Measurements from ENCODE around the gene A4GALT.

A4GALT gene

GRCh38 chr22:42701694-42702093, 19.0 kb downstream of the A4GALT start:
- DNase-seq (ENCODE audit: low read depth in 2 of 2) = no peak

- no peak for DNase-seq (ENCODE audit: low read depth in 2 of 2)
These were observed 19.8 kb downstream of the A4GALT start for GRCh38 chr22:42700901-42701300.

GRCh38 chr22:42700355-42700754, 20.3 kb downstream of the A4GALT start:
- DNase-seq (ENCODE audit: low read depth in 2 of 2) = no peak

GRCh38 chr22:42699976-42700352, 20.7 kb downstream of the A4GALT start:
- no peak for DNase-seq (ENCODE audit: low read depth in 2 of 2)

GRCh38 chr22:42699281-42699975, 21.2 kb downstream of the A4GALT start:
- DNase-seq (ENCODE audit: low read depth in 2 of 2) = no peak

- DNase-seq (ENCODE audit: low read depth in 2 of 2) = no peak
These were observed 23.1 kb downstream of the A4GALT start for GRCh38 chr22:42697542-42698013.

- no peak for DNase-seq (ENCODE audit: low read depth in 2 of 2)
These were observed 24.2 kb downstream of the A4GALT start for GRCh38 chr22:42696331-42696967.

GRCh38 chr22:42695294-42695693, 25.4 kb downstream of the A4GALT start:
- DNase-seq (ENCODE audit: low read depth in 2 of 2) = no peak

- DNase-seq (ENCODE audit: low read depth in 2 of 2) = no peak
These were observed 26.6 kb downstream of the A4GALT start for GRCh38 chr22:42693763-42694683.

GRCh38 chr22:42693055-42693762, 27.5 kb downstream of the A4GALT start:
- no peak for DNase-seq (ENCODE audit: low read depth in 2 of 2)

- DNase-seq (ENCODE audit: low read depth in 2 of 2) = no peak
These were observed 28.2 kb downstream of the A4GALT start for GRCh38 chr22:42692239-42693054.

GRCh38 chr22:42691440-42691839, 29.2 kb downstream of the A4GALT start:
- DNase-seq (ENCODE audit: low read depth in 2 of 2) = no peak

GRCh38 chr22:42688241-42689211, 32.1 kb downstream of the A4GALT start:
- DNase-seq (ENCODE audit: low read depth in 2 of 2) = no peak

- no peak for DNase-seq (ENCODE audit: low read depth in 2 of 2)
These were observed 33.7 kb downstream of the A4GALT start for GRCh38 chr22:42686756-42687491.

GRCh38 chr22:42685941-42686653, 34.6 kb downstream of the A4GALT start:
- DNase-seq (ENCODE audit: low read depth in 2 of 2) = no peak

- no peak for DNase-seq (ENCODE audit: low read depth in 2 of 2)
These were observed 36.0 kb downstream of the A4GALT start for GRCh38 chr22:42684462-42685195.

GRCh38 chr22:42683578-42684283, 36.9 kb downstream of the A4GALT start:
- DNase-seq (ENCODE audit: low read depth in 2 of 2) = no peak
